Measurements from ENCODE around the gene PAX5. TPM values are rescaled to one million over a fixed set of nuclear protein-coding genes. Genes with fewer than 3 reads are reported as not detected.

PAX5 gene
- total RNA-seq, 1 experiment from 2014 or later, result 0.39 TPM

DNA sequence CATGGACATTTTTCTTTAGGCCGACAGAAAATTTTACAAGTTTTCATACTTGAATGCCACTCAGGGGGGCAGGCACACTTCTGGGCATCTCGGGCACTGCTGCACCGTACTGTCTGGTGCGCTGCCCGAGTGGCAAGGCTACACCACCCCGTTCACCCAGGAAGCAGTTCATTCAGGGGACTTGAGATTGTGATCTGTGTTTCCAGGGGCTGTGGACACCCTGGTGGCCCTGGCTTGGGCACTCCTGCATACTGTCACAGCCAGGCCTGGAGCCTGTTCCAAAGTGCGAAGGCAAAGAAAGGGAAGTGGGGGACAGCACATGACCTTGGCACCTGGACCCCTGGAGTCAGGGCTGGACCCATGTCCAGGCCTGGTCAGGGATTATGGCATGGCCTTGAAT, 197.6 kb downstream of the PAX5 start:
- no peak for TF ChIP-seq CTCF (conservative IDR thresholded peaks at IDR 0.05)
- H3K9me3 ChIP-seq (ENCODE audit: control insufficient read depth, low read depth, low read length), result no peaks in the 10 kb centered on the region
- H3K9ac ChIP-seq (ENCODE audit: extremely low read depth, insufficient read length, low read length), result no peak overlapping the region
- no peak overlapping the region for H4K91ac ChIP-seq (ENCODE audit: insufficient read length, low read depth, low read length)
- H3K79me2 ChIP-seq (ENCODE audit: insufficient read depth, low read length), result no peaks in the 10 kb centered on the region
- no peaks in the 10 kb centered on the region for H3K9me3 Mint-ChIP-seq
- H2AK5ac ChIP-seq (ENCODE audit: insufficient read length, low read length), result no peak overlapping the region
- H3K4me2 ChIP-seq (ENCODE audit: insufficient read depth, insufficient read length, low read length), result no peak overlapping the region
- peak overlapping the region in 1 of 3 experiments; percentile 44; a peak in 1 of 7 replicates for H3K27ac Mint-ChIP-seq
- no peak overlapping the region for H3K4me3 Mint-ChIP-seq
- H4K20me1 ChIP-seq (ENCODE audit: control insufficient read depth, insufficient read depth, insufficient read length), result no peaks in the 10 kb centered on the region
- peaks cover 14 to 33% of the 10 kb centered on the region in 2 experiments for H3K4me1 Mint-ChIP-seq
- H2BK5ac ChIP-seq (ENCODE audit: insufficient read length, low read length), result no peak overlapping the region
- WGBS (ENCODE audit: extremely low coverage, insufficient read length, low lambda C conversion rate), result no CpG with 5 or more reads among the region's 7 CpGs
- H3K36me3 Mint-ChIP-seq (ENCODE audit: insufficient read depth in 1 of 3, low read depth in 3 of 3), result no peaks in the 10 kb centered on the region
- no peak overlapping the region for H3K56ac ChIP-seq (ENCODE audit: insufficient read length, low read depth, low read length)
- H2BK15ac ChIP-seq (ENCODE audit: low read depth, low read length), result no peak overlapping the region
- H3K23ac ChIP-seq (ENCODE audit: insufficient read length, low read depth, low read length), result no peak overlapping the region
- peaks cover 2% of the 10 kb centered on the region for H3K27me3 Mint-ChIP-seq (ENCODE audit: low read depth)
- no peak overlapping the region for H3T11ph ChIP-seq (ENCODE audit: low read length)
- no peak overlapping the region for H3K27ac ChIP-seq (ENCODE audit: insufficient read length, low read depth, low read length)
- no peak overlapping the region for H3K18ac ChIP-seq (ENCODE audit: insufficient read length, low read depth, low read length)
- no peak for DNase-seq
- peaks cover 2% of the 10 kb centered on the region for H3K23me2 ChIP-seq (ENCODE audit: insufficient read length, low read depth, low read length, poor library complexity, severe bottlenecking)
- H3K4ac ChIP-seq (ENCODE audit: low read depth, low read length), result no peak overlapping the region
- H3K79me1 ChIP-seq (ENCODE audit: insufficient read depth, low read depth, low read length, poor library complexity, severe bottlenecking), result no peaks in the 10 kb centered on the region
- no peak overlapping the region for H2BK20ac ChIP-seq (ENCODE audit: low read depth, low read length, poor library complexity, severe bottlenecking)
- H2AFZ ChIP-seq (ENCODE audit: low read length), result no peak overlapping the region
- peaks cover 4% of the 10 kb centered on the region; the same call in 1 of the 2 replicates for H3K4me1 ChIP-seq (ENCODE audit: insufficient read depth, low read length)
- H4K5ac ChIP-seq (ENCODE audit: insufficient read length, low read depth, low read length), result no peak overlapping the region
- H3K14ac ChIP-seq (ENCODE audit: insufficient read depth, low read length), result no peak overlapping the region
- no peaks in the 10 kb centered on the region for H3K27me3 ChIP-seq (ENCODE audit: insufficient read depth, low read length)
- no peak overlapping the region for H4K8ac ChIP-seq (replicated peaks; ENCODE audit: insufficient read length, low read depth, low read length)
- H2BK120ac ChIP-seq (ENCODE audit: low read depth, low read length, poor library complexity, severe bottlenecking), result no peak overlapping the region
- no peak overlapping the region for H2BK12ac ChIP-seq (ENCODE audit: insufficient read length, low read depth, low read length)
